NCI-H226 (cell line): ENCODE data around the gene SORL1-AS1.

Source experiments
- DNase-seq: peaks from one replicate; pipeline ENCODE4 v3.0.0-alpha.2; 2015

Gene SORL1-AS1

DNA sequence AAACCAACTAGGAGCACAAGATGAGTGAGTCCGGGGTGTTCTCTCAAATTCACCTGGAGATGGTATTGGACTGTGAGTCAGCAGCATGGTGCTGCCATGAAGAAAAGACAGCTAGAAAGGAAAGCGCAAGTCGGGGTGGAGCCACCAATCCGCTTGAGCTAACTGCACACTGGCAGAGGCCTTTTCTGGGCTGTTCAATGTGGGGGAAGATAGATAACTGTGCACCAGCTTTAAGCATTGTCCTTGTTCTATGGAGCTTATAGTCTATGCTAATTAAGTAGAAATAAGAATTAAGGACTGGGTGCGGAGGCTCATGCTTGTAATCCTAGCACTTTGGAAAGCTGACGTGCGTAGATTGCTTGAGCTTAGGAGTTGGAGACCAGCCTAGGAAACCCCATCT is 21.9 kb upstream of the SORL1-AS1 start:
- DNase-seq, result no peak

DNA sequence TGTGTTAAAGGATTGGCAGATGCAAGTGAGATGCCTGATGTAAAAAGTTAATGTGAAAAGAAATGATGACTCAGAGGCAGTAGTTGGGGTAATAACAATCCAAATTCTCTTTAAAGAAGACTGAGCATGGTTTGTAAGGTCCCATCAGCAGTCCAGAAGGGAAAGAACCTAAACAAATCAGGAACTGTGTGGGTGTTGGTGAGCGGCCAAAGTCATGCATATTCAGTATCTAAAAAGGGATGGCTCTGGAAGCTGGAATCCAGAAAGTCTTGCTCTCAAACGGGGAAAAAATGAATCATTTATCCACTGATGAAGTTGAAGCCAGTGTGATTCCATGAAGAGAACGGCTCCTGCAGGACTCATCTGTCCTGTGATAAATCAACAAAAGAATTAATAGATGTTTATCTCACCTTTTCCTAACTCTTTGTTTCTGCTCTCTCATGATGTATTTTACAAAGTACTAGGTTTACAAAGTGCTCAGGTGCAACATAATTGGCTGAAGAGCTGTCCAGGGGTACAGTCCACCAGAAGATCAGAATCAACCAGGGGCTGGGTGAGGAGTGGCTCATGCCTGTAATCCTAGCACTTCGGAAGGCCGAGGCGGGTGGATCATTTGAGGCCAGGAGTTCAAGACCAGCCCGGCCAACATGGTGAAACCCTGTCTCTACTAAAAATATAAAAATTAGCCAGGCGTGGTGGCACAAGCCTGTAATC is 20.5 kb upstream of the SORL1-AS1 start:
- no peak for DNase-seq

DNA sequence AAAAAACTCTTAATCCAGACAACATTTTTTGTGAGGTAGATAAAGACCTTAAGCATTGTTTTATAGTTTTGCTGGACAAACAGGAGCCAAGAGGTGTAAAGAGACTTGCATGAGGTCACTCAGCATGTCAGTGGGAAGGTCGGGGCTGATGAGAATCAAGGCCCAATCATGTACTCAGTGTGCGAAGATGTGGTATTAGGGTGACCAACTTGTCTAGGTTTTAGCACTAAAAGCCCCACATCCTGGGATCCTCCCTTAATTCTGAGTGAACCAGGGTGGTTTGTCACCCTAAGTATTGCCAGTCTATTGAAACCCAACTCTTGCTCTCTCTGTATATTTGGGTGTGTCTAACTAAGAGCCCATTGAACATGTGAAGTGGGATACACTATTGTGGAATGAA is 19.5 kb upstream of the SORL1-AS1 start:
- DNase-seq, result no peak

DNA sequence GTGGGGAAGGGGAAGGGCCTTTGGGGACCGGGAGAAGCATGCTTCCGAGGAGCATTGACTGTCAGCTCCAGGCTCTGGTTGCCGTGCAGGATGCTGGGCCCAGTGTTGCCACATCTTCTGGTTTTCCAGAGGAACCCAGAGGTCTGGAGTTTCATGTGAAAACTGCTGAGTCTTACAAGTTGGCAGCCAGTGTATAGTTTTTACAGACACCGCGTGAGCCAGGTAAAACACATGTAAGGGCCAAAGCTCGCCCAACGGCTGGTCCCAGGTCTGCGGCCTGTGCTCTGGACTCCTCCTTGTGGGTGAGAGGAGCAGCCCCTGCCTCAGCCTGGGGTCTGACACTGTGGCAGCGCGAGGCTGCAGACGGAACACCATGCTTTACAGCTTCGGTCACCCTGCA is 18.4 kb upstream of the SORL1-AS1 start:
- no peak for DNase-seq

DNA sequence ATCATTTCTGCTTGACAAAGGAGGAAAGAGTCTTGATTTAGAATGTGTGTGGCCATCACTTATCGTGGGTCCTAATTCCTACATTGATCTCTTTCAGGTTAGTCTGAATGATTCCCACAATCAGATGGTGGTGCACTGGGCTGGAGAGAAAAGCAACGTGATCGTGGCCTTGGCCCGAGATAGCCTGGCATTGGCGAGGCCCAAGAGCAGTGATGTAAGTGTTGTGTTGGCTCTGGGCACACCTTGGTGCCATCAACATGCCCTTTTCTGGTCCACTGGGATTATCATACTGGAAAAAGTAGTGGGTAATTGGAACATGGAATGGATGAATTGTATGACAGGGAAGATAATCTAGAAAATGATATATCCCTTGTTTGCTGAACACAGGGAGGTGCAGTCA is 17.1 kb upstream of the SORL1-AS1 start:
- DNase-seq, result no peak

DNA sequence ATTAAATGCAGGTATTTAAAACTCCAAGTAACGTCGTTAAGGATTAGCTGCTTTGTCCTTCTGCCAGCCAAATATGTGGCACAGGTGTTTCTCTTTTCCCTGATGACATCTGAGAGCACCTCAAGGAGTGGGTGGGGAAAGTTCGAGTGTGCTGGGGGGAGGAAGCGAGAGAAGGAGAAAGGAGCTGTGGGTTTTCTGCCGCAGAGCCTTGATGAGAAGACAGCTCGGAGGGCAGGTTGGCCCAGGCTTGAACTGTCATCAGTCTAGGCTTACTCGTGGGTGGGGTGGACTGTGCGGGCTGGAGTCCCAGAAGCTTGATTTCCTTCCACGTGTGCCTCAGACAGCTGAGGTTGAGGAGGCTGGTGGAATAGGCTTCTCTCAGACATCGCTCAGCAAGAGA is 15.2 kb upstream of the SORL1-AS1 start:
- no peak for DNase-seq

DNA sequence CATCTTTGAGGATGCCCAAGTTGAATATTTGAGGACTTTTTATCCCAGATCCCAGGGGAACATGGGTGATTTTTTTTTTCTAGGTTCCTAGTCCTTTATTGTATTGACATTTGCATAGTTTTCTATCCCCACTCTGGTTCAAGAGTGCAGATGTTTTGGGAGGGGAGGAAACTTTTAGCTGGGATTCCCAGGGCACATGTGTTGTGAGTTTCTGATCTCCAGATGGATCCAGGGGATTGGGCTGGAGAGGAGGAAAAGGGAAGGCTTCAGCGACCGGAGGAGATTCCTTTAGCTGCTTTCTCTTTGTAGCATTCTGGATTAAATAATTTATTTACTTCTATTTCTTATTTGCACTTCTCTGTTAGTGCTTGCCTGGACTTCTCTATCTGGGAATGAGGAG is 14.7 kb upstream of the SORL1-AS1 start:
- DNase-seq, result no peak

DNA sequence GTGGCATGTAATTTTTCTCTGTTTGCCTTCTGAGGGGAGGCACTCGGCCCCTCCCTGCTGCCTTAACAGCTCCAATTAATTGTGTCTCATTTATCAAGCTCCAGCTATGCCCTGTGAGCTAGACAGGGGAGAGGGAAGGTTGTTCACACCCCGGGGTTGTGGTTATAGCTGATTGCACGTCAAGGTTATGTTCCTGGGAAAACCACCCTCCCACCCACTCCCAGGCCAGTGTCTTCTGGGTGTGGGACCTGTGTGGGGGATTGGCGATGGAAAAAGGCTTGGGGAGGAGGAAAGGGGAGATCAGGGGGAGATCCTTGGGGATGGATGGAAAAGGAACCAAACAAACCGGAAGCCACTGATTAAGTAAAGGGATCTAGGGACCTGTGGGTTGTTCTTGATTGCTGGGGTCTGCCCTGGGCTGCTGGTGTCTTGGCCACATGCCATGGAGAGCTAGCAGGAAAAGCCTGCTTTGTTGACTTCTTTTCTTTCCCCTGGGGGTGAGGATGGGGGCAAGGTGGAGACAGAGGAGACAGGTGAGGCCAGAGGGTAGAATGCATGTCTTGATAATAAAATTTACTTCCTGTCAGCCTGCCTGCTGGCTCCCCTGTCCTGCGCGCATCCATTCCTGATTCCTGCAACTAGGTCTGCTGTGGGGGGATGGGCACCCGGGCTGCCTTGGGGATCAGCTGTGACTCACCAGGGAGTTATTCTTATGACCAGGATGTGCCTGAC is 13.5 kb upstream of the SORL1-AS1 start:
- DNase-seq, result peak; percentile 99

DNA sequence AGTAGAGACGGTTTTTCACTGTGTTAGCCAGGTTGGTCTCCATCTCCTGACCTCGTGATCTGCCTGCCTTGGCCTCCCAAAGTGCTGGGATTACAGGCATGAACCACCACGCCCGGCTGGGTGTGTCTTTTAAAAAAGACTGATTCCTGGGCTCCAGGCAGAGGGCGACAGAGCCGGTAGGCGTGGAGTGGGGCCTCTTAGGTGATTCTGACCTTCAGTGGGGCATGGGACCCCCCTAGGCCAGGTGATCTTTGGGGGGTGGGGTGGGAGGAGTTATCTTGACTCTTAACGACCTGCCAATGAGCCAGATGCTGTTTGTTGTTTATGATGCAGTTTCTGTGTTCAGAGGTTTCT is 12.9 kb upstream of the SORL1-AS1 start:
- no peak for DNase-seq

DNA sequence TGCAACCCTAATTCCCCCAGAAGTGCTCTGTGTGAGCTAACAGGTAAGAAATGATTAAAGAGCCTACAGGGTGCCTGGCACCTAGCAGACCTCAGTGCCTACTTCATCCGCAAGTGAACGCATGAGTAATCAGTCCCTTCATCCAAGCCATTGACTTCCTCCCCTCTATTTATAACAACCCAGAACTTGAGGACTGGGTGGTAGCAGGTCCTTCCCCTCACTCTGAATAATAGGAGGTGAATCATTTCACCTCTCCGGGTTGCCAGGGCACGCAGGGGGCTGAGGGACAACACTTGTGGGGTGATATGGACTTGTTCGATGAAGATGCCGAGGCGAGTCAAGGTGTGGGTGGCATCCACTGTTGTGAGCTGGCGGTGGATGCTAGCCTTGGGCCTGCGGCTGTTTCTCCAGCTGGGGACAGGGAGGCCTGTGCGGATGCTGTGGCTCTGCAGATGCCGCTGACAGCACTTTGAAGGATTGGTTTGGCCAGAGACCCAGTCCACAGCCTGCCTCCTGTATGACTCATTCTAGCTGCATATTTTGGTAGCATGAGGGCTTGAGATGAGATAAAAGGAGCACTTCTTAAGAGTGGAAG is 11.7 kb upstream of the SORL1-AS1 start:
- peak; percentile 95 for DNase-seq

DNA sequence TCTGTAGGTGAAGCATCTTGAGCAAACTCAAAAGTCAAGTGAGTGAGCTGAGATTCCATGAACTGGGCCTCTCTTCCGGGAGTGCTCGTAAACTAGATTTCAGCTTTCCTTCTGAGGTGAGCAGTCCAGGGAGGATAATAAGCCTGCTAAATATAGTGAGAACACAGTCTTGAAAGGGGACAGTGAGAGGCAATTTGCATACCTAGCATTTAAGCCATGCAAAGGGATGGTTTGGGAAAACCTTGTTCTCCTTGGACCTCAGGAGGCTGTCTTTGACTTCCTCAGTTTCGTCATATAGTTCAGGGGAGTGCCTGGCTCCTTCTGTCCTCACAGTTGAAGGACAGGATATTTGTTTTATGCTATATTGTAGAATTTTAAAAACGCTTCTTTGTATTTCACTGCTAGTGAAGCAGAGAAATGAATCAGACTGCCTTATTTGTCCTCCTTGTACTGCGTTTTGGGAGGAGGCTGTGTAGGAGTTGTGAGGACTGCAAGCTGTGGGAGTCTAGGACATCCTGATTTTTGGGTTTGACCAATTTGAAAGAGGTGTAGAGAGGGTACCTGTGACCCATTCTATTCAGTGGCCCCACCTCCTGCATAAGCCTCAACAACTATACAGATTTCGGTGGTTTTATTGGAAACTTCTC is 11.0 kb upstream of the SORL1-AS1 start:
- no peak for DNase-seq

DNA sequence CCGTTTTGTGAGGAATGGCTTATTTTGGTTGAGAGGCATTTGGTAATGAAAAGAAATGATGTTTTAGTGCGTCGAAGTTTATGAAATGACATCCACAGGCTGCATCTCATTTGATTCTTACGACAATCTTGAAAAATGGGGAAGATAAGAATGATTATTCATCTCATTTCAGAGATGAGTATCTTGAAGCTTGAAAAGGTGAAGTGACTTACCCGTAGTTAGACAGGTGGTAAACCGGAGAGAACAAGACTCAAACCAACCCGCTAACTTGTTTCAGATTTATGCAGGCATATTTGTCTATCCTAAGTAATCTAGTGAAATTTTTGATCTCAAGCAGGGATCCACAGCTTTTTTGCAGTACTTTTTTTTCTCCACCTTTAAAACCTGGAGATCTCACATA is 9.1 kb upstream of the SORL1-AS1 start:
- DNase-seq, result no peak

DNA sequence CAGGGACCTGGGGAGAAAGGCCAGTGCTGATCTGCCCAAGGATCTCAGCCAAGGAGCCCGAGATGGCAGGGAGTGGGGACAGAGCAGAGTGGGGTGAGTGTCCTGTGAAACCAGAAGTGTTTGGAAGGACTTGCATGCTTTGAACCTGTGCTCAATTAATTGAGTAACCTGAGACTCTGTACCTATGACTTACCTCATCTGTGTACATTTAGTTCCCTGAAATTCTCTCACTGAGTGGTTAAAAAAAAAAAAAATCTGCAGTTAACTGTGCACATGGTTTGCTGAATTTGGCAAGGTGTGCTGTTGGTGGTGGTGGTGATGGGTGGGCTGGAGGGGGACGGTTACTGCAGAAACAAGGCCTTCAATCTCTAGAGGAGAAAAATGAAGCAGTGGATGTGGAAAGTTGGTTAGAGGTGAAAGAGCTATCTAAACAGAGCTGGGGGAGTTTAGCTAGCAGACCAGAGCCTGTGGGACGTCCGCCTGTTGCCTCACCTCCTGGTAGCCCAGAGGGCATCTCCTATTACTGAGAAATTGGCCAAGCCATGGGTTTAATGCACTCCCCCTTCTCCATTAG is 8.3 kb upstream of the SORL1-AS1 start:
- peak; percentile 66 for DNase-seq

DNA sequence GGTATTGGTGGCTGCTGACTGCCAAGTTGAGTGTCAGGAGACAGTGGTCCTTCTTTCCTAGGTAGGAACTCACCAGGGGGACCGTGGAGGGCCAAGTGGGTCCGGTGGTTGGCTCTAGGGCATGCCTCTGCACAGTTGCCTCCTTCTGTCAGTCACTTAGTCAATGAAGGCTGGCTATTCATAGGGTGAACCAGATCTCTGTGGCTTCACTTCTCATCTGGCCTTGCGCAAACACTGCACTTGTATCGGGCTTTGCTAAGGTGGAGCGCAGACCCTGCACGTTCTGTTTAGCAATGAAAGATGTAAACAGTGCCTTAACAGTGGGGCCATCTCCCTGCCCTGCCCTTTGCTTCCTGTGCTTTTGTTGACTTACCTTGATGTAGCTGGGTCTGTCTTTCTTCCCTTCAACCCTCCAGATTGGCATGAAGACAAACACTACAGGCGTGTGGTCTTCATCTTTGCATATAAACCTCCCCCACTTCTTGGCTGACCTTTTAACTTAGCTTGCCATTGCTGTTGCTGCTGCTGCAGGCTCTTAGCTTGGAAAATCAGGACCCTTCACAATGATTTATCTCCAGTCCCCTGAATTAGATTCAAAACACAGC is 6.7 kb upstream of the SORL1-AS1 start:
- DNase-seq, result no peak

DNA sequence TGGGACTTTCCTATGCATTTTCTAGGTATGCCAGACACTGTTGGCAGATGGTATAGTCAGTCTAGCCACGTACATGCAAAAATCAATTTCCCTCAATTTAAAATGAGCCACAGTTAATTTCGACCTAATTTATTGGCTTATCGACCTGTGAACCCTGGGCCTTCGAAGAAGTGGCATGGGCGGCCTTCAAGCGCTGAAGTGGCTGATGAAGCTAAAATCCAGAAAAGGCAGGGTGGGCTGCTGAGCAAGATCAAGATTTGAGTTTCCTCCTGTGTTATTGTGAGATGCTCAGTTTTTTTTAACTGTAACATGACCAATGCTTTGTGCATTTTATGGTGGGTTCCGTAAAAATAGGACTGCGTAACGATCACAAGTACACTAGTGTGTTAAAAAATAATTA is 5.8 kb upstream of the SORL1-AS1 start:
- DNase-seq, result no peak

DNA sequence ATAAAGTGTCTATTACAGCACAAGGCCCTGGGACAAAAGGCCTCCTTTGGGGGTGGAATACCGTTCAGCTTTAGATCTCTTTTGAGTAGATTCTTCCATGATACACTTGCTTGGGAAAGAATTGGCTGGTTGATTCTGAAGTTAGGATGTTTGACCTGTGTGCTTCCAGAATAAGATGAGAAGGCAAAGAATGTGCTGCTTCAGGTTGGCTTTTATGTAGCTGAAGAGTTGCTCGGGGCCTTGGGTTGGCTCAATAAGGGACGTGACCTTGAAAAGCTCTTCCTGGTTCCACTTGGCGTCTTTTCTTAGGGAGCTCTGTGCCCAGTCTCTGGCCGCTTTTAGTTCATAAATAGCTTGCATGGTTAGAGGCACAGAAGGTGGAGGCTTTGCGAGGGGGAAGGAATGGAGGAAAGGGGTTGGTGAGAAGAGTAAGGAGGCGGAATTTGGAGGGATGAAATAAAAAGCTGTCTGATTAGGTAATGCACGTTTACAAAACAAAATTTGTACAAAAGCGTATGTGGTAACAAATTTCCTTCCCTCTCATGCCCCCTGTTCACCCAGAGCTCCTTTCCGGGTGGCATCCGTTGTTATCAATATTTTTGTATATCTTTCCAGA is 4.2 kb upstream of the SORL1-AS1 start:
- DNase-seq, result no peak

DNA sequence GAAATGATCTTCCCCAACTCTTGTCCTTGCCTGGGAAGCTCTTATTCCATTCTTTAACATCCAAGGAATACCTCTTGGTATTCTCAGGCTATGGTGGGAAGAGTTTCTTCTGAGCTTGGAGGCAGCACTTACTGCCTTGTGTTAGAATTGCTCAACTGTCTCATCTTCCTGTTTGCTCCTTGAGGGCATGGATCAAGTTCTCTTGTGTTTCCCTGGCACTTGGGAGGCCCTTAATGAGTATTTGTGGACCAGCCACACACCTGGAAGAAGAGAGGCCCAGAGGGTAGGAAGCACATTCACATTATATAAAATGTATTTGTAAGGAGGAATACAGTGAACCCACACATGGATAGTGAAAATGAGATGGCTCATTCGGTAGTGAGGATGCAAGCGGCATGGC is 3.4 kb upstream of the SORL1-AS1 start:
- DNase-seq, result no peak

DNA sequence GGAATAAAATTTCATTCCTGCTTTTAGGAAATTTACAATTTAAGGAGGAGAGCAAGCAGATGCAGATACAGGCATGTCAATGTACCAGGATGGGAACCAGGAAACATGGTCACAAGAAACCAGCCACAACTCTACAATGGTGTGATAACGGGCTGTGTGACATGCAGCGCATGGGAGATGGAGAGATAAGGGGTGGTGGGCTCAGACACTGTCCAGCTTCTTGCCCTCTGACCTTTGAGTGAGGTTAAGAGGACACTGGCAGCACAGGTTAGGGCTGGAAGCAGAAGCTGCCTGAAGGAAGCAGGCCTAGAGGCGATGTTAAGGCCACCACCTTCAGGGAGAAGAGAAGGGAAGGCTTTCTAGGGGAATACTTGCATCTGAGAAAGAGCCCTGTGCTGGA is 2.3 kb upstream of the SORL1-AS1 start:
- DNase-seq, result no peak

DNA sequence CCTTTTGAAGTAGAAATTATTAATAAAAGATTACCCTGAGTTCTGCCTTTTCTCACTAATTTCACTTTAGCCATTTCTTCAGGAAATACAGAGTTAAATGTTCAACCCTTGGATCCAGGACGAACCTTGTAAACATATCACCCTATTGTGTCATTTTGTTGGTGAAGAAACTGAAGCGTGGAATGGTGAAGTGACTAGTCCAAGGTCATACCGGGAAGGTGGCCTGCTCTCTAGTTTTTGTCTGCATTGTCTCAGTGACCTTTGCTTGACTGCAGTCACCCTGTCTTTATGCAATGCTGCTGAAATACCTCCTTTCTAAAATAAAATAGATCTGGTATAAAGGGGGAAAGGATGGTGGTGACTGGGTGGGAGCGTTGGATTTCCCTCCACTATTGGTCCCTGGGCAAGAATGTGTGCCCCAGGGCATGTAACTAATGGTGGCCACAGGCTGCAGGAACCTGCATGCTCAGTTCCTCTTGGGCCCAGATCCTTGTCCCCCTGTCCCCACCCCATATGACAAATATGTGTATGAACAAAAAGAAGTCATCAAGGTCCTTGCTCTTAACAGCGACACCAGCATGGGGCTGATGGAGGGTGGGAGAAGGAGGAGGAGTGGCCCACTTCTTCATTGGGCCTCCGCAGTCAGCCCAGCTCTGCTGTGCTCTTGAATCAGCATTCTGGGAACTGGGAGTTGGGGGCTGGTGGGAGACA is 977 bp upstream of the SORL1-AS1 start:
- no peak for DNase-seq

DNA sequence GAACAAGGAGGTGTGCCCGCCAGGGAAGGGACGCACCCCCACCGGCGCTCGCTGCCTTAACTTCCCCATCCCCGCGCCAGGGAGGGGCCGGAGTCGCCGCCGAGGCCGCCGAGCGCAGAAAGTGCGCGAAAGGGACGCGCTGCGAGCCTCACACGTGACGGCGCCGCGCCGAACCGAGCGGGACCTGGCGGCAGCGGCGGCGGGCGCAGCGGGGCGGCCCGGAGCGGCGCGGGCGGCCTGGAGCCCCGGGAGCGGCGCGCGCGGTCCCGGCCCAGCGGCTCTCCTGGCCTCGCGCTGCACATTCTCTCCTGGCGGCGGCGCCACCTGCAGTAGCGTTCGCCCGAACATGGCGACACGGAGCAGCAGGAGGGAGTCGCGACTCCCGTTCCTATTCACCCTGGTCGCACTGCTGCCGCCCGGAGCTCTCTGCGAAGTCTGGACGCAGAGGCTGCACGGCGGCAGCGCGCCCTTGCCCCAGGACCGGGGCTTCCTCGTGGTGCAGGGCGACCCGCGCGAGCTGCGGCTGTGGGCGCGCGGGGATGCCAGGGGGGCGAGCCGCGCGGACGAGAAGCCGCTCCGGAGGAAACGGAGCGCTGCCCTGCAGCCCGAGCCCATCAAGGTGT is 670 bp downstream of the SORL1-AS1 start, which contains the start of gene SORL1:
SORL1 (plus strand) TSS at position 329 of the 623 bp plus-strand sequence; CDS start at position 347, 18 bp downstream.
- peak; percentile 47 for DNase-seq
